ENCODE results near the gene P4HB. TPM values are rescaled to one million over a fixed set of nuclear protein-coding genes. Genes with fewer than 3 reads are reported as not detected.

The P4HB gene
- total RNA-seq, 2 experiments from 2014 or later: 319 to 347 TPM

DNA sequence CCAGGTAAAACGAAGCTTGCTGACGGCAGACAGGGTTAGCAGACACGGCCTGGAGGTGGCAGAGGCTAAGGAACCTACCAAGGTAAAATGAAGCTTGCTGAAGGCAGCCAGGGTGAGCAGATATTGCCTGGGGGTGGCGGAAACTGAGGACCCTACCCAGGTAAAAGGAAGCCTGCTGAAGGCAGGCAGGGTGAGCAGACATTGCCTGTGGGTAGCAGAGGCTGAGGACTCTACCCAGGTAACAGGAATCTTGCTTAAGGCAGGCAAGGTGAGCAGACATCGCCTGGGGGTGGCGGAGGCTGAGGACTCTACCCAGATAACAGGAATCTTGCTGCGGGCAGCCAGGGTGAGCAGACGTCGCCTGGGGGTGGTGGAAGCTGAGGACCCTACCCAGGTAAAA lies 59.0 kb downstream of the P4HB start:
- POLR2A ChIA-PET: no interaction called here
- H3K27ac Mint-ChIP-seq: no peak overlapping the region
- H3K27me3 Mint-ChIP-seq: peaks cover 36% of the 10 kb centered on the region
- ATAC-seq (ENCODE audit: low read depth) (no peak), DNase-seq (no peak)
- H3K9me3 Mint-ChIP-seq: no peaks in the 10 kb centered on the region
- no peak overlapping the region for H3K4me3 Mint-ChIP-seq
- no peaks in the 10 kb centered on the region for H3K4me1 Mint-ChIP-seq
- no peaks in the 10 kb centered on the region for H3K36me3 Mint-ChIP-seq

DNA sequence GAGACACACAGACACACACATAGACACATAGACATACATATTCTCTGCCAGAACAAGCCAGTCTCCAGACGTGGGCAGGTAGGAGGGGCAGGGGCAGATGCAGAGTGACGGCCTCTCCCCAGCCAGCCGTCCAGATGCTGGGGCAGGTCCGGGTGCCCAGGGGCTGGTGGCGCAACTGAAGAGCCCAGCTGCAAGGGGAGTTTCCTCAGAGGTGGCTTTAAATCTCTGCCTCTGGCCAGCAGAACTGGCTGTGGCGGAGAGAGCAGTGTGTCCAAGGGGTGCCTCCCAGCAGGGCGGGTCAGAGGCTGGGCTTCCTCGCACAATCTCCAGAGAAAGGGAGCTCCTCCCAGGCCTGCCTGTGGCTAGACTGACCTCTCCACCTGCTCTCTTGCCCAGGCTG lies 65.8 kb downstream of the P4HB start:
- peaks cover 4% of the 10 kb centered on the region for H3K27me3 Mint-ChIP-seq
- H3K36me3 Mint-ChIP-seq: no peaks in the 10 kb centered on the region
- ATAC-seq (ENCODE audit: low read depth): no peak
- H3K27ac Mint-ChIP-seq: no peak overlapping the region
- H3K4me3 Mint-ChIP-seq: no peak overlapping the region
- DNase-seq: no peak
- no peaks in the 10 kb centered on the region for H3K9me3 Mint-ChIP-seq
- POLR2A ChIA-PET: no interaction called here
- no peaks in the 10 kb centered on the region for H3K4me1 Mint-ChIP-seq

DNA sequence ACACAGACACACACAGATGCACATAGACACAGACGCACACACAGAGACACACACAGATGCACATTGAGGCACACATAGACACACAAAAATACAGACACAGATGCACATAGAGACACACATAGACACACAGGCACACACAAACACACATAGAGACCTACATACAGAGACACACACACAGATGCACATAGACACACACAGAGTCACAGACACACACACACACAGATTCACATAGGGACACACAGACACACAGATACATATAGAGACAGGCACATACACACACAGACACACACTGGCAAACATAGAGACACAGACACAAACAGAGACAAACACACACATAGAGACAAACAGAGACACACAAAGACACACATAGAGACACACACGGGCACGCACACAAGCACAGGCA lies 66.3 kb downstream of the P4HB start:
- H3K27ac Mint-ChIP-seq: no peak overlapping the region
- no peaks in the 10 kb centered on the region for H3K9me3 Mint-ChIP-seq
- H3K4me3 Mint-ChIP-seq: no peak overlapping the region
- H3K4me1 Mint-ChIP-seq: no peaks in the 10 kb centered on the region
- DNase-seq (no peak), ATAC-seq (ENCODE audit: low read depth) (no peak)
- POLR2A ChIA-PET: no interaction called here
- H3K27me3 Mint-ChIP-seq: peaks cover under 1% of the 10 kb centered on the region
- no peaks in the 10 kb centered on the region for H3K36me3 Mint-ChIP-seq

Other genes starting within 250 kb of the P4HB start
- 100 to 1,000 TPM in 1 of 2 experiments, 10 to 100 TPM in 1; 96.9 to 109 TPM for gene NPLOC4, start 223.4 kb downstream of the P4HB start, total RNA-seq
- under 1 TPM; 0.36 to 0.99 TPM for gene TSPAN10, start 223.3 kb downstream of the P4HB start, total RNA-seq
- gene PDE6G, start 204.0 kb downstream of the P4HB start, total RNA-seq: 10 to 100 TPM; 47.8 to 57.1 TPM
- 10 to 100 TPM; 56.6 to 60.1 TPM for gene OXLD1, start 193.9 kb downstream of the P4HB start, total RNA-seq
- gene CCDC137, start 193.8 kb downstream of the P4HB start, total RNA-seq: 10 to 100 TPM; 31.3 to 32.0 TPM
- gene ARL16, start 176.7 kb downstream of the P4HB start, total RNA-seq: 10 to 100 TPM; 17.7 to 19.0 TPM
- gene HGS, start 176.5 kb downstream of the P4HB start, total RNA-seq: 100 to 1,000 TPM; 152 to 164 TPM
- 10 to 100 TPM; 55.1 to 59.2 TPM for gene MRPL12, start 157.2 kb downstream of the P4HB start, total RNA-seq
- 10 to 100 TPM; 22.0 to 25.1 TPM for gene SLC25A10, start 148.3 kb downstream of the P4HB start, total RNA-seq
- gene GCGR, start 56.4 kb downstream of the P4HB start, total RNA-seq: not detected
- 10 to 100 TPM; 56.5 to 58.3 TPM for gene MCRIP1, start 27.2 kb downstream of the P4HB start, total RNA-seq
- not detected for gene PPP1R27, start 25.5 kb downstream of the P4HB start, total RNA-seq
- 100 to 1,000 TPM; 538 to 539 TPM for gene ARHGDIA, start 10.8 kb upstream of the P4HB start, total RNA-seq
- gene ALYREF, start 31.1 kb upstream of the P4HB start, total RNA-seq: 100 to 1,000 TPM; 135 to 152 TPM
- gene ANAPC11, start 31.2 kb upstream of the P4HB start, total RNA-seq: 100 to 1,000 TPM; 102 to 106 TPM
- gene NPB, start 41.7 kb upstream of the P4HB start, total RNA-seq: 1 to 10 TPM in 1 of 2 experiments, under 1 TPM in 1; 0.47 to 1.0 TPM
- gene PCYT2, start 50.9 kb upstream of the P4HB start, total RNA-seq: 10 to 100 TPM; 39.3 to 44.5 TPM
- 10 to 100 TPM; 64.8 to 65.2 TPM for gene SIRT7, start 57.6 kb upstream of the P4HB start, total RNA-seq
- gene MAFG, start 67.2 kb upstream of the P4HB start, total RNA-seq: 10 to 100 TPM; 18.3 to 20.4 TPM
- 10 to 100 TPM; 12.1 to 17.8 TPM for gene PYCR1, start 76.8 kb upstream of the P4HB start, total RNA-seq
- not detected for gene MYADML2, start 86.7 kb upstream of the P4HB start, total RNA-seq
- under 1 TPM; 0.25 to 0.26 TPM for gene NOTUM, start 100.7 kb upstream of the P4HB start, total RNA-seq
- gene ASPSCR1, start 117.1 kb upstream of the P4HB start, total RNA-seq: 10 to 100 TPM; 34.4 to 35.1 TPM
- 10 to 100 TPM; 62.0 to 64.7 TPM for gene CENPX, start 162.3 kb upstream of the P4HB start, total RNA-seq
- gene LRRC45, start 162.8 kb upstream of the P4HB start, total RNA-seq: 10 to 100 TPM; 41.6 to 45.1 TPM
- 1 to 10 TPM; 6.7 to 7.6 TPM for gene RAC3, start 171.1 kb upstream of the P4HB start, total RNA-seq
- gene DCXR, start 177.2 kb upstream of the P4HB start, total RNA-seq: 100 to 1,000 TPM; 110 to 115 TPM
- gene RFNG, start 191.3 kb upstream of the P4HB start, total RNA-seq: 10 to 100 TPM; 28.7 to 28.8 TPM
- gene GPS1, start 191.4 kb upstream of the P4HB start, total RNA-seq: 10 to 100 TPM; 76.0 to 79.8 TPM
- 100 to 1,000 TPM; 126 to 130 TPM for gene DUS1L, start 205.3 kb upstream of the P4HB start, total RNA-seq
- 100 to 1,000 TPM; 154 to 163 TPM for gene FASN, start 237.7 kb upstream of the P4HB start, total RNA-seq

Data from activated naive CD8-positive, alpha-beta T cell treated with anti-CD3 and anti-CD28 coated beads, Interleukin-2, amount 10 ng/mL, durations not matched to agents 7 days and 5 days (primary cell).